ENCODE results near the gene SIRPA. TPM values are rescaled to one million over a fixed set of nuclear protein-coding genes. Genes with fewer than 3 reads are reported as not detected.

SIRPA gene
- polyA plus RNA-seq, 1 donor from 2014 or later = 8.0 TPM

- H3K4me2 ChIP-seq (ENCODE audit: low read length) = no peak overlapping the region
- no peaks in the 10 kb centered on the region for H3K27me3 ChIP-seq (ENCODE audit: insufficient read depth, low read depth, low read length)
- no peaks in the 10 kb centered on the region for H3F3A ChIP-seq (ENCODE audit: insufficient read depth, low read length, poor library complexity, severe bottlenecking)
- H3K79me2 ChIP-seq (replicated peaks; ENCODE audit: insufficient read depth, low read length) = no peaks in the 10 kb centered on the region
- H3K4me3 ChIP-seq (ENCODE audit: low read length) = no peak overlapping the region
- no peak overlapping the region for H3K9ac ChIP-seq (ENCODE audit: low read length)
- H3K9me3 ChIP-seq (ENCODE audit: low read length) = no peaks in the 10 kb centered on the region
- no peak for TF ChIP-seq EZH2 (IDR thresholded peaks at IDR 0.05; ENCODE audit: borderline replicate concordance, insufficient read depth, low read length, poor library complexity, severe bottlenecking)
- no peaks in the 10 kb centered on the region for H4K20me1 ChIP-seq (ENCODE audit: insufficient read depth)
- H3K36me3 ChIP-seq (ENCODE audit: insufficient read depth, low read length) = no peaks in the 10 kb centered on the region
- no peak overlapping the region for H3K27ac ChIP-seq (ENCODE audit: low read length)
- no peaks in the 10 kb centered on the region for H3K9me2 ChIP-seq (ENCODE audit: insufficient read depth, low read length)
- no peak overlapping the region for H2AFZ ChIP-seq (ENCODE audit: low read depth, low read length)
Measured at GRCh38 chr20:1929460-1929859, 34.3 kb downstream of the SIRPA start.

- no peak overlapping the region for H3K4me2 ChIP-seq (ENCODE audit: low read length)
- H3K27me3 ChIP-seq (ENCODE audit: insufficient read depth, low read depth, low read length) = no peaks in the 10 kb centered on the region
- TF ChIP-seq REST (IDR thresholded peaks at IDR 0.05; ENCODE audit: borderline replicate concordance) = no peak
- no peak for TF ChIP-seq TAF1 (IDR thresholded peaks at IDR 0.05; ENCODE audit: low read depth)
- no peak for TF ChIP-seq SMC3 (conservative IDR thresholded peaks at IDR 0.05; ENCODE audit: poor library complexity)
- TF ChIP-seq MXI1 (conservative IDR thresholded peaks at IDR 0.05; ENCODE audit: poor library complexity, severe bottlenecking) = no peak
- no peak for TF ChIP-seq EZH2 (IDR thresholded peaks at IDR 0.05; ENCODE audit: borderline replicate concordance, insufficient read depth, low read length, poor library complexity, severe bottlenecking)
- no peak for TF ChIP-seq EP300 (conservative IDR thresholded peaks at IDR 0.05; ENCODE audit: poor library complexity, severe bottlenecking)
- TF ChIP-seq POLR2AphosphoS5 (IDR thresholded peaks at IDR 0.05) = no peak
- TF ChIP-seq RAD21 (conservative IDR thresholded peaks at IDR 0.05) = no peak
- TF ChIP-seq, protein P1, sequence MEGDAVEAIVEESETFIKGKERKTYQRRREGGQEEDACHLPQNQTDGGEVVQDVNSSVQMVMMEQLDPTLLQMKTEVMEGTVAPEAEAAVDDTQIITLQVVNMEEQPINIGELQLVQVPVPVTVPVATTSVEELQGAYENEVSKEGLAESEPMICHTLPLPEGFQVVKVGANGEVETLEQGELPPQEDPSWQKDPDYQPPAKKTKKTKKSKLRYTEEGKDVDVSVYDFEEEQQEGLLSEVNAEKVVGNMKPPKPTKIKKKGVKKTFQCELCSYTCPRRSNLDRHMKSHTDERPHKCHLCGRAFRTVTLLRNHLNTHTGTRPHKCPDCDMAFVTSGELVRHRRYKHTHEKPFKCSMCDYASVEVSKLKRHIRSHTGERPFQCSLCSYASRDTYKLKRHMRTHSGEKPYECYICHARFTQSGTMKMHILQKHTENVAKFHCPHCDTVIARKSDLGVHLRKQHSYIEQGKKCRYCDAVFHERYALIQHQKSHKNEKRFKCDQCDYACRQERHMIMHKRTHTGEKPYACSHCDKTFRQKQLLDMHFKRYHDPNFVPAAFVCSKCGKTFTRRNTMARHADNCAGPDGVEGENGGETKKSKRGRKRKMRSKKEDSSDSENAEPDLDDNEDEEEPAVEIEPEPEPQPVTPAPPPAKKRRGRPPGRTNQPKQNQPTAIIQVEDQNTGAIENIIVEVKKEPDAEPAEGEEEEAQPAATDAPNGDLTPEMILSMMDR (IDR thresholded peaks at IDR 0.05; ENCODE audit: poor library complexity, severe bottlenecking) = no peak
Measured at GRCh38 chr20:1930165-1930564, 35.0 kb downstream of the SIRPA start.

GRCh38 chr20:1931830-1932229, 36.6 kb downstream of the SIRPA start:
- TF ChIP-seq REST (IDR thresholded peaks at IDR 0.05; ENCODE audit: borderline replicate concordance) (no peak), MXI1 (conservative IDR thresholded peaks at IDR 0.05; ENCODE audit: poor library complexity, severe bottlenecking) (no peak), SMC3 (conservative IDR thresholded peaks at IDR 0.05; ENCODE audit: poor library complexity) (no peak), POLR2AphosphoS5 (IDR thresholded peaks at IDR 0.05) (no peak), EZH2 (IDR thresholded peaks at IDR 0.05; ENCODE audit: borderline replicate concordance, insufficient read depth, low read length, poor library complexity, severe bottlenecking) (no peak), TAF1 (IDR thresholded peaks at IDR 0.05; ENCODE audit: low read depth) (no peak), EP300 (conservative IDR thresholded peaks at IDR 0.05; ENCODE audit: poor library complexity, severe bottlenecking) (no peak), RAD21 (conservative IDR thresholded peaks at IDR 0.05) (no peak)
- TF ChIP-seq, protein P1 (IDR thresholded peaks at IDR 0.05; ENCODE audit: poor library complexity, severe bottlenecking) = no peak
- Histone ChIP-seq H3K9me3 (ENCODE audit: low read length) (no peaks in the 10 kb centered on the region), H3K4me2 (ENCODE audit: low read length) (no peak overlapping the region), H4K20me1 (ENCODE audit: insufficient read depth) (no peaks in the 10 kb centered on the region), H3K27me3 (ENCODE audit: insufficient read depth, low read depth, low read length) (no peaks in the 10 kb centered on the region), H3K79me2 (replicated peaks; ENCODE audit: insufficient read depth, low read length) (no peaks in the 10 kb centered on the region), H2AFZ (ENCODE audit: low read depth, low read length) (no peak overlapping the region), H3K27ac (ENCODE audit: low read length) (no peak overlapping the region), H3K4me3 (ENCODE audit: low read length) (no peak overlapping the region), H3K9ac (ENCODE audit: low read length) (no peak overlapping the region), H3K9me2 (ENCODE audit: insufficient read depth, low read length) (no peaks in the 10 kb centered on the region), H3F3A (ENCODE audit: insufficient read depth, low read length, poor library complexity, severe bottlenecking) (no peaks in the 10 kb centered on the region), H3K36me3 (ENCODE audit: insufficient read depth, low read length) (no peaks in the 10 kb centered on the region)

More at GRCh38 chr20:1930165-1930564, 35.0 kb downstream of the SIRPA start:
- Histone ChIP-seq H3K4me3 (ENCODE audit: low read length) (no peak overlapping the region), H3K9ac (ENCODE audit: low read length) (no peak overlapping the region), H2AFZ (ENCODE audit: low read depth, low read length) (no peak overlapping the region), H3K9me2 (ENCODE audit: insufficient read depth, low read length) (no peaks in the 10 kb centered on the region), H3K9me3 (ENCODE audit: low read length) (no peaks in the 10 kb centered on the region), H3F3A (ENCODE audit: insufficient read depth, low read length, poor library complexity, severe bottlenecking) (no peaks in the 10 kb centered on the region), H4K20me1 (ENCODE audit: insufficient read depth) (no peaks in the 10 kb centered on the region), H3K79me2 (replicated peaks; ENCODE audit: insufficient read depth, low read length) (no peaks in the 10 kb centered on the region), H3K36me3 (ENCODE audit: insufficient read depth, low read length) (no peaks in the 10 kb centered on the region), H3K27ac (ENCODE audit: low read length) (no peak overlapping the region)

Measured in neural cell (in vitro differentiated cells).